ENCODE measurements around the gene NME3. TPM values are rescaled to one million over a fixed set of nuclear protein-coding genes. Genes with fewer than 3 reads are reported as not detected.

The NME3 gene
- total and polyA plus RNA-seq, 2 donors (not counting 3 experiments of a cell fraction or from before 2014, with no cell fraction given), result 38.2 to 74.4 TPM

Small RNAs within 50 kb of the gene (microRNA-seq; reads per million reads assigned to microRNA genes)
- 2.7 reads per million for gene MIR3177 (ENCODE audit: borderline number of aligned reads, borderline replicate concordance)

Small RNAs within 50 kb of the gene (small RNA-seq; reads per million reads assigned to genes)
- not detected for gene MIR3177 (ENCODE audit: insufficient read depth, insufficient read length, low read depth, low replicate concordance)

Other genes starting within 250 kb of the NME3 start
- 32.5 and 37.5 TPM in 2 replicates for gene TMEM204, start 237.9 kb downstream of the NME3 start, total RNA-seq
- 50.7 and 68.8 TPM in 2 replicates for gene TMEM204, start 237.9 kb downstream of the NME3 start, polyA plus RNA-seq
- gene IFT140, start 159.5 kb downstream of the NME3 start, total RNA-seq, result 16.6 and 18.9 TPM in 2 replicates
- gene IFT140, start 159.5 kb downstream of the NME3 start, polyA plus RNA-seq, result 8.8 and 9.5 TPM in 2 replicates
- gene CRAMP1, start 159.2 kb downstream of the NME3 start, total RNA-seq, result 28.9 and 30.8 TPM in 2 replicates
- 20.2 and 21.5 TPM in 2 replicates for gene CRAMP1, start 159.2 kb downstream of the NME3 start, polyA plus RNA-seq
- gene JPT2, start 93.3 kb downstream of the NME3 start, total RNA-seq, result 86.5 and 93.3 TPM in 2 replicates
- gene JPT2, start 93.3 kb downstream of the NME3 start, polyA plus RNA-seq, result 30.4 and 35.8 TPM in 2 replicates
- gene MAPK8IP3, start 65.3 kb downstream of the NME3 start, total RNA-seq, result 92.2 and 95.0 TPM in 2 replicates
- gene MAPK8IP3, start 65.3 kb downstream of the NME3 start, polyA plus RNA-seq, result 40.7 and 48.6 TPM in 2 replicates
- 15.2 and 21.4 TPM in 2 replicates for gene EME2, start 1.3 kb upstream of the NME3 start, total RNA-seq
- 9.7 and 11.5 TPM in 2 replicates for gene EME2, start 1.3 kb upstream of the NME3 start, polyA plus RNA-seq
- 85.2 and 102 TPM in 2 replicates for gene MRPS34, start 1.6 kb upstream of the NME3 start, total RNA-seq
- 82.1 and 93.8 TPM in 2 replicates for gene MRPS34, start 1.6 kb upstream of the NME3 start, polyA plus RNA-seq
- gene SPSB3, start 11.0 kb upstream of the NME3 start, total RNA-seq, result 39.0 and 40.5 TPM in 2 replicates
- 86.2 and 107 TPM in 2 replicates for gene SPSB3, start 11.0 kb upstream of the NME3 start, polyA plus RNA-seq
- 55.0 and 58.2 TPM in 2 replicates for gene NUBP2, start 11.4 kb upstream of the NME3 start, total RNA-seq
- gene NUBP2, start 11.4 kb upstream of the NME3 start, polyA plus RNA-seq, result 69.6 and 85.4 TPM in 2 replicates
- not detected in 2 replicates for gene IGFALS, start 22.2 kb upstream of the NME3 start, total RNA-seq
- gene IGFALS, start 22.2 kb upstream of the NME3 start, polyA plus RNA-seq, result 0.03 TPM in 1 of 2 replicates, not detected in the other
- 54.3 and 56.4 TPM in 2 replicates for gene HAGH, start 55.3 kb upstream of the NME3 start, total RNA-seq
- 84.2 and 122 TPM in 2 replicates for gene HAGH, start 55.3 kb upstream of the NME3 start, polyA plus RNA-seq
- gene FAHD1, start 55.7 kb upstream of the NME3 start, total RNA-seq, result 27.9 and 44.8 TPM in 2 replicates
- gene FAHD1, start 55.7 kb upstream of the NME3 start, polyA plus RNA-seq, result 69.2 and 85.0 TPM in 2 replicates
- not detected in 2 replicates for gene MEIOB, start 100.6 kb upstream of the NME3 start, total RNA-seq
- 0.04 TPM in 1 of 2 replicates, not detected in the other for gene MEIOB, start 100.6 kb upstream of the NME3 start, polyA plus RNA-seq
- gene HS3ST6, start 146.9 kb upstream of the NME3 start, total RNA-seq, result not detected in 2 replicates
- gene HS3ST6, start 146.9 kb upstream of the NME3 start, polyA plus RNA-seq, result not detected in 2 replicates
- 20.7 and 25.0 TPM in 2 replicates for gene MSRB1, start 171.7 kb upstream of the NME3 start, total RNA-seq
- 42.1 and 54.6 TPM in 2 replicates for gene MSRB1, start 171.7 kb upstream of the NME3 start, polyA plus RNA-seq
- gene RPL3L, start 183.1 kb upstream of the NME3 start, total RNA-seq, result not detected in 2 replicates
- not detected in 2 replicates for gene RPL3L, start 183.1 kb upstream of the NME3 start, polyA plus RNA-seq
- gene NDUFB10, start 188.0 kb upstream of the NME3 start, total RNA-seq, result 124 and 144 TPM in 2 replicates
- 167 and 192 TPM in 2 replicates for gene NDUFB10, start 188.0 kb upstream of the NME3 start, polyA plus RNA-seq
- 2,793 and 3,036 TPM in 2 replicates for gene RPS2, start 193.3 kb upstream of the NME3 start, total RNA-seq
- 9,021 and 12,733 TPM in 2 replicates for gene RPS2, start 193.3 kb upstream of the NME3 start, polyA plus RNA-seq
- gene RNF151, start 195.3 kb upstream of the NME3 start, total RNA-seq, result not detected in 2 replicates
- not detected in 2 replicates for gene RNF151, start 195.3 kb upstream of the NME3 start, polyA plus RNA-seq
- gene TBL3, start 200.5 kb upstream of the NME3 start, total RNA-seq, result 42.2 and 42.3 TPM in 2 replicates
- gene TBL3, start 200.5 kb upstream of the NME3 start, polyA plus RNA-seq, result 77.1 and 80.6 TPM in 2 replicates
- 0.60 TPM in 1 of 2 replicates, not detected in the other for gene NOXO1, start 209.9 kb upstream of the NME3 start, total RNA-seq
- gene NOXO1, start 209.9 kb upstream of the NME3 start, polyA plus RNA-seq, result 0.37 and 0.40 TPM in 2 replicates
- gene GFER, start 212.7 kb upstream of the NME3 start, total RNA-seq, result 29.9 and 30.5 TPM in 2 replicates
- gene GFER, start 212.7 kb upstream of the NME3 start, polyA plus RNA-seq, result 13.7 and 26.0 TPM in 2 replicates
- 0.81 and 0.95 TPM in 2 replicates for gene SYNGR3, start 218.4 kb upstream of the NME3 start, total RNA-seq
- 1.4 and 2.6 TPM in 2 replicates for gene SYNGR3, start 218.4 kb upstream of the NME3 start, polyA plus RNA-seq
- gene ZNF598, start 238.3 kb upstream of the NME3 start, total RNA-seq, result 60.5 and 67.0 TPM in 2 replicates
- 43.3 TPM in 2 replicates for gene ZNF598, start 238.3 kb upstream of the NME3 start, polyA plus RNA-seq
- gene NPW, start 248.2 kb upstream of the NME3 start, total RNA-seq, result 3.3 and 3.9 TPM in 2 replicates
- 0.84 and 1.8 TPM in 2 replicates for gene NPW, start 248.2 kb upstream of the NME3 start, polyA plus RNA-seq

Data from endothelial cell of umbilical vein (primary cell).